ENCODE measurements around the gene EIF2B4.

The EIF2B4 gene

GRCh38 chr2:27370026-27370815 is at the start of gene EIF2B4, which contains the start of gene SNX17:
TSS of gene EIF2B4 (minus strand) at chr2:27370338. CDS start at chr2:27370314, 24 bp downstream.
TSS of gene SNX17 (plus strand) at chr2:27370616. CDS start at chr2:27370744, 128 bp downstream.
- peak; percentile 96 to 99 for DNase-seq (ENCODE audit: low read depth in 2 of 2, low spot score in 1 of 2)

- no peak for DNase-seq (ENCODE audit: low read depth in 2 of 2, low spot score in 1 of 2)
Observed at GRCh38 chr2:27416151-27416550, 46.0 kb upstream of the EIF2B4 start.

- DNase-seq (ENCODE audit: low read depth in 2 of 2, low spot score in 1 of 2): no peak
Observed at GRCh38 chr2:27412419-27413152, 42.4 kb upstream of the EIF2B4 start.

GRCh38 chr2:27409321-27410073 is 39.4 kb upstream of the EIF2B4 start, which contains the start of gene PPM1G:
TSS of gene PPM1G (minus strand) at chr2:27409591. CDS start at chr2:27409422, 169 bp downstream.
- DNase-seq (ENCODE audit: low read depth in 2 of 2, low spot score in 1 of 2): peak; percentile 94

GRCh38 chr2:27408601-27409320 is 38.6 kb upstream of the EIF2B4 start:
- no peak for DNase-seq (ENCODE audit: low read depth in 2 of 2, low spot score in 1 of 2)

- DNase-seq (ENCODE audit: low read depth in 2 of 2, low spot score in 1 of 2): no peak
Observed at GRCh38 chr2:27407798-27408491, 37.8 kb upstream of the EIF2B4 start.

- DNase-seq (ENCODE audit: low read depth in 2 of 2, low spot score in 1 of 2): no peak
Observed at GRCh38 chr2:27400348-27401135, 30.4 kb upstream of the EIF2B4 start.

- no peak for DNase-seq (ENCODE audit: low read depth in 2 of 2, low spot score in 1 of 2)
Observed at GRCh38 chr2:27398962-27399361, 28.8 kb upstream of the EIF2B4 start.

GRCh38 chr2:27393225-27393624 is 23.1 kb upstream of the EIF2B4 start:
- no peak for DNase-seq (ENCODE audit: low read depth in 2 of 2, low spot score in 1 of 2)

- no peak for DNase-seq (ENCODE audit: low read depth in 2 of 2, low spot score in 1 of 2)
Observed at GRCh38 chr2:27390822-27391679, 20.9 kb upstream of the EIF2B4 start.

- no peak for DNase-seq (ENCODE audit: low read depth in 2 of 2, low spot score in 1 of 2)
Observed at GRCh38 chr2:27381577-27382181, 11.5 kb upstream of the EIF2B4 start.

- peak; percentile 66 to 72 for DNase-seq (ENCODE audit: low read depth in 2 of 2, low spot score in 1 of 2)
Observed at GRCh38 chr2:27380626-27381545, 10.7 kb upstream of the EIF2B4 start, which contains the start of gene ZNF513. TSS of gene ZNF513 (minus strand) at chr2:27380734. CDS start at chr2:27380526, 208 bp downstream.

- DNase-seq (ENCODE audit: low read depth in 2 of 2, low spot score in 1 of 2): no peak
Observed at GRCh38 chr2:27379836-27380625, 9.9 kb upstream of the EIF2B4 start.

GRCh38 chr2:27379383-27379835 is 9.3 kb upstream of the EIF2B4 start:
- no peak for DNase-seq (ENCODE audit: low read depth in 2 of 2, low spot score in 1 of 2)

- DNase-seq (ENCODE audit: low read depth in 2 of 2, low spot score in 1 of 2): no peak
Observed at GRCh38 chr2:27378809-27379290, 8.7 kb upstream of the EIF2B4 start.

All from stimulated activated CD8-positive, alpha-beta memory T cell treated with anti-CD3 and anti-CD28 coated beads, Interleukin-4, amount 100 ng/mL, for 1 hour (primary cell).